Activated CD4-positive, alpha-beta T cell treated with anti-CD3 and anti-CD28 coated beads for 48 hours (primary cell): ENCODE results near the gene SNX1.

Experiments used
- DNase-seq: peaks from one replicate; pipeline ENCODE4 v3.0.0-alpha.2; 2020

The SNX1 gene

GRCh38 chr15:64146885-64147681 lies 51.3 kb downstream of the SNX1 start:
- DNase-seq, result no peak

GRCh38 chr15:64148168-64148567 lies 52.4 kb downstream of the SNX1 start:
- no peak for DNase-seq

GRCh38 chr15:64148581-64148980 lies 52.8 kb downstream of the SNX1 start:
- DNase-seq, result no peak

- DNase-seq, result peak; percentile 33
These were observed 53.6 kb downstream of the SNX1 start for GRCh38 chr15:64149424-64149823.

- DNase-seq, result no peak
These were observed 54.3 kb downstream of the SNX1 start for GRCh38 chr15:64149893-64150578.

- peak; percentile 31 for DNase-seq
These were observed 56.1 kb downstream of the SNX1 start, which contains the start of gene SNX22 for GRCh38 chr15:64151727-64152506. SNX22 (plus strand) TSS chr15:64151731; CDS start chr15:64151776, 45 bp downstream.

GRCh38 chr15:64152507-64153387 lies 57.0 kb downstream of the SNX1 start:
- DNase-seq, result peak; percentile 29

- DNase-seq, result peak; percentile 96
These were observed 57.9 kb downstream of the SNX1 start for GRCh38 chr15:64153480-64154367.

GRCh38 chr15:64155802-64156651 lies 60.2 kb downstream of the SNX1 start:
- no peak for DNase-seq

GRCh38 chr15:64156652-64157331 lies 61.0 kb downstream of the SNX1 start:
- no peak for DNase-seq

GRCh38 chr15:64157599-64158125 lies 61.9 kb downstream of the SNX1 start:
- no peak for DNase-seq

GRCh38 chr15:64158363-64159134 lies 62.8 kb downstream of the SNX1 start:
- no peak for DNase-seq

GRCh38 chr15:64161688-64162477 lies 66.1 kb downstream of the SNX1 start:
- no peak for DNase-seq

- no peak for DNase-seq
These were observed 66.7 kb downstream of the SNX1 start for GRCh38 chr15:64162478-64162868.

- DNase-seq, result peak; percentile 98
These were observed 67.3 kb downstream of the SNX1 start, which contains the start of gene PPIB for GRCh38 chr15:64162869-64163658. PPIB (minus strand) TSS chr15:64163022; CDS start chr15:64162986, 36 bp downstream.

GRCh38 chr15:64163659-64164362 lies 68.0 kb downstream of the SNX1 start:
- no peak for DNase-seq
